ENCODE measurements around the gene SYK.

DNA sequence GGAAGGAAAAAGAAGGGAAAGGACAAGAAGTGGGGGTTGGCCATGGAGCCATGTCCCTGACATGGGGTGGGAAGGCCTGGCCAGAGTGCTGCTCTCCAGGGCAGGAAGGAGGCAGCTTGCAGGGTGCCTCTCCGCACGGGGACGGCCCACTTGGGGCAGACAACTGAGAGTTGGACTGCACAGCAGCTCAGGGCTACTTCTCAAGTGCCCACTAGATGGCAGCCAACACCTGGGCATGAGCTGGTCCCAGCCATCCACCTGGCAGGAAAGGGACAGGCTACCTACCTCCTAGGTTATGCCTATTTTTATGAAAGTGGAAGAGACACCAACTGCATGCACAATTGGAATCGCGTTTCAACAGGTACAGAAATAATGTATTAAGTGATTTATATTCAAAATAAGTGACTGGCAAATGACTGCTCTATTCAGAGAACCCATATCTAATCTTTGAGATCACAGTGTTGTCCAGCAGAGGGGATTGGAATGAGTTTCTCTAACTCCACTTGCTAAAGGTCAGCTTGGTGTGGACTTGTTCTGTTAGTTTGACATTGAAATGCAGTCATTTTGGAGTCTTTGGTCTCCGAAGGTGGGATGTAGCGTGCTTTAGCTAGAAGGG is 113.4 kb downstream of the SYK start:
- TF ChIP-seq ZNF18 (CRISPR knock-in tag; IDR thresholded peaks at IDR 0.05; ENCODE audit: insufficient replicate concordance) = no peak
- no peak for TF ChIP-seq FOXA3 (CRISPR knock-in tag; IDR thresholded peaks at IDR 0.05)
- no peak for TF ChIP-seq AKAP8 (CRISPR knock-in tag; IDR thresholded peaks at IDR 0.05)
- no peak for TF ChIP-seq ESRRA (CRISPR knock-in tag; IDR thresholded peaks at IDR 0.05; ENCODE audit: low read depth)
- no peak for TF ChIP-seq ASH2L (IDR thresholded peaks at IDR 0.05; ENCODE audit: insufficient read length, low read depth, low read length)
- TF ChIP-seq, protein P1, sequence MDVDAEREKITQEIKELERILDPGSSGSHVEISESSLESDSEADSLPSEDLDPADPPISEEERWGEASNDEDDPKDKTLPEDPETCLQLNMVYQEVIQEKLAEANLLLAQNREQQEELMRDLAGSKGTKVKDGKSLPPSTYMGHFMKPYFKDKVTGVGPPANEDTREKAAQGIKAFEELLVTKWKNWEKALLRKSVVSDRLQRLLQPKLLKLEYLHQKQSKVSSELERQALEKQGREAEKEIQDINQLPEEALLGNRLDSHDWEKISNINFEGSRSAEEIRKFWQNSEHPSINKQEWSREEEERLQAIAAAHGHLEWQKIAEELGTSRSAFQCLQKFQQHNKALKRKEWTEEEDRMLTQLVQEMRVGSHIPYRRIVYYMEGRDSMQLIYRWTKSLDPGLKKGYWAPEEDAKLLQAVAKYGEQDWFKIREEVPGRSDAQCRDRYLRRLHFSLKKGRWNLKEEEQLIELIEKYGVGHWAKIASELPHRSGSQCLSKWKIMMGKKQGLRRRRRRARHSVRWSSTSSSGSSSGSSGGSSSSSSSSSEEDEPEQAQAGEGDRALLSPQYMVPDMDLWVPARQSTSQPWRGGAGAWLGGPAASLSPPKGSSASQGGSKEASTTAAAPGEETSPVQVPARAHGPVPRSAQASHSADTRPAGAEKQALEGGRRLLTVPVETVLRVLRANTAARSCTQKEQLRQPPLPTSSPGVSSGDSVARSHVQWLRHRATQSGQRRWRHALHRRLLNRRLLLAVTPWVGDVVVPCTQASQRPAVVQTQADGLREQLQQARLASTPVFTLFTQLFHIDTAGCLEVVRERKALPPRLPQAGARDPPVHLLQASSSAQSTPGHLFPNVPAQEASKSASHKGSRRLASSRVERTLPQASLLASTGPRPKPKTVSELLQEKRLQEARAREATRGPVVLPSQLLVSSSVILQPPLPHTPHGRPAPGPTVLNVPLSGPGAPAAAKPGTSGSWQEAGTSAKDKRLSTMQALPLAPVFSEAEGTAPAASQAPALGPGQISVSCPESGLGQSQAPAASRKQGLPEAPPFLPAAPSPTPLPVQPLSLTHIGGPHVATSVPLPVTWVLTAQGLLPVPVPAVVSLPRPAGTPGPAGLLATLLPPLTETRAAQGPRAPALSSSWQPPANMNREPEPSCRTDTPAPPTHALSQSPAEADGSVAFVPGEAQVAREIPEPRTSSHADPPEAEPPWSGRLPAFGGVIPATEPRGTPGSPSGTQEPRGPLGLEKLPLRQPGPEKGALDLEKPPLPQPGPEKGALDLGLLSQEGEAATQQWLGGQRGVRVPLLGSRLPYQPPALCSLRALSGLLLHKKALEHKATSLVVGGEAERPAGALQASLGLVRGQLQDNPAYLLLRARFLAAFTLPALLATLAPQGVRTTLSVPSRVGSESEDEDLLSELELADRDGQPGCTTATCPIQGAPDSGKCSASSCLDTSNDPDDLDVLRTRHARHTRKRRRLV (CRISPR knock-in tag; IDR thresholded peaks at IDR 0.05) = no peak
- no peak for TF ChIP-seq CBX5 (CRISPR knock-in tag; IDR thresholded peaks at IDR 0.05; ENCODE audit: borderline replicate concordance)
- TF ChIP-seq, protein P2, sequence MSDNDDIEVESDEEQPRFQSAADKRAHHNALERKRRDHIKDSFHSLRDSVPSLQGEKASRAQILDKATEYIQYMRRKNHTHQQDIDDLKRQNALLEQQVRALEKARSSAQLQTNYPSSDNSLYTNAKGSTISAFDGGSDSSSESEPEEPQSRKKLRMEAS (IDR thresholded peaks at IDR 0.05) = no peak
- no peak for TF ChIP-seq SETDB1 (CRISPR knock-in tag; IDR thresholded peaks at IDR 0.05; ENCODE audit: borderline replicate concordance)
- no peak for TF ChIP-seq JUNB (CRISPR knock-in tag; IDR thresholded peaks at IDR 0.05; ENCODE audit: borderline replicate concordance)
- TF ChIP-seq CEBPB (IDR thresholded peaks at IDR 0.05; ENCODE audit: borderline replicate concordance, low read depth, low read length) = no peak
- no peak for TF ChIP-seq ZNF207 (IDR thresholded peaks at IDR 0.05; ENCODE audit: borderline replicate concordance)
